GM21390 (cell line): ENCODE data around the gene TBC1D14.

Source experiments
- ATAC-seq: cut with Tn5 transposase; IDR thresholded peaks from one replicate; pipeline ENCODE4 v1.9.1; 2021; ENCODE audit not compliant: unreplicated experiment

TBC1D14 gene, protein sequence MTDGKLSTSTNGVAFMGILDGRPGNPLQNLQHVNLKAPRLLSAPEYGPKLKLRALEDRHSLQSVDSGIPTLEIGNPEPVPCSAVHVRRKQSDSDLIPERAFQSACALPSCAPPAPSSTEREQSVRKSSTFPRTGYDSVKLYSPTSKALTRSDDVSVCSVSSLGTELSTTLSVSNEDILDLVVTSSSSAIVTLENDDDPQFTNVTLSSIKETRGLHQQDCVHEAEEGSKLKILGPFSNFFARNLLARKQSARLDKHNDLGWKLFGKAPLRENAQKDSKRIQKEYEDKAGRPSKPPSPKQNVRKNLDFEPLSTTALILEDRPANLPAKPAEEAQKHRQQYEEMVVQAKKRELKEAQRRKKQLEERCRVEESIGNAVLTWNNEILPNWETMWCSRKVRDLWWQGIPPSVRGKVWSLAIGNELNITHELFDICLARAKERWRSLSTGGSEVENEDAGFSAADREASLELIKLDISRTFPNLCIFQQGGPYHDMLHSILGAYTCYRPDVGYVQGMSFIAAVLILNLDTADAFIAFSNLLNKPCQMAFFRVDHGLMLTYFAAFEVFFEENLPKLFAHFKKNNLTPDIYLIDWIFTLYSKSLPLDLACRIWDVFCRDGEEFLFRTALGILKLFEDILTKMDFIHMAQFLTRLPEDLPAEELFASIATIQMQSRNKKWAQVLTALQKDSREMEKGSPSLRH

DNA sequence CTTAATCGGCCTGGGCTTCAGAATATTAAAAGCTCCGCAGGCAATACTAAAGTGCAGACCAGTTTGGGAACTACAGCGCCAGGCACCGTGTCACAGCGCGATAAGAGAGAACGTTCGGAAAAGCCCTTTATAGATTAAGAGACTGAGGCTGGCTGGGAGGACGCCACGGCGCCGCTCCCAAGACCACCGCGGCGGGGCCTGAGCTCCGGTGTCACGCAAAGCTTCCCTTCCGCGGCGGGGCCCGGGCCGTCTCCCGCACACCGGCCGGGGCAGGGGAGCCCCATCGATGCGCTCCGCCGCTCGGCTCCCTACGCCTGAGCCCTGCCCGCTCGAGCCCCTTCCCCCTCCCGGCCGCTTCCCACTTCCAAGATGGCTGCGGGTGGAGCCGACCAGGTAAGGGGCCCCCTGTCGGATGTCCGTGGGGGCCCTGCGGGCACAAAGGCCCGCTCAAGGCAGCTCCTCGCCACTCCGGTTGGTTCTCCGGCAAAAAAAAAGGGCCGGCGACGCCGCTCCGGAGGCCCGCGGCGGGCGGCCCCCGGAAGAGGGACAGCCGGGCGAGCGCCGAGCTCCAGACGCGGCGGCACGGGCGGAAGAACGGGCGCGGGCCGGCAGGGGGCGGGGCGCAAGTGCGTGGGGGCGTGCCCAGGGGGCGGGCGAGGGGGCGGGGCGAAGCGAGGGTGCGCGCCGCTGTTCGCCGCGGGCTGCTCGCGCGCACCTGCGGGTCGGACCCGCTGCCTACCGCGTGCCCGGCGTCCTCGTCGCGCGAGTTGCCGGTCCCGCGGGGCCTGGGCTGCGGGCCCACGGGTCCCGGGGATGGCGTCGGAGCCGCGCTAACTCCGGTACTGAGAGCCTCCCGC is at the start of gene TBC1D14:
Gene TBC1D14, plus strand, starts transcription at position 714 of the 857 bp plus-strand sequence. CDS start 13,564 bp downstream, outside the sequence.
- peak; percentile 86 for ATAC-seq

DNA sequence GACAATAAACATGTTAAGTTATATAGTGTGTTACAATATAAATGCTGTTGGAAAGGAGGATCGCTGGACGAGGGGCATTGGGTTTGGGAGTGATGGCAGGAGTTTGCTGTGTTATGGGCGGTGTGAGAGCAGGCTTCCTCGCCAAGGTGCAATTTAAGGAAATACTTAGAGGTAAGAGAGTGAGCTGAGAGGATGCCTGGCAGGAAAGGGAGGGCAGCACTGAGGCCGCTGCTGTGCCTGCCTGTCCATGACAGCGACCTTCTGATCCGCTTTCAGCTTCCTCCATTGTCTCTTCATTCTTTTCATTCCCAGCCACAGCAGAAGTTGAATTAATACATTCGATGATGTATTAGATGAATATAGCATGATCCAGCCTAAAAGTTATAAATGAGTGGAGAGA is 41.2 kb upstream of the TBC1D14 start:
- no peak for ATAC-seq

DNA sequence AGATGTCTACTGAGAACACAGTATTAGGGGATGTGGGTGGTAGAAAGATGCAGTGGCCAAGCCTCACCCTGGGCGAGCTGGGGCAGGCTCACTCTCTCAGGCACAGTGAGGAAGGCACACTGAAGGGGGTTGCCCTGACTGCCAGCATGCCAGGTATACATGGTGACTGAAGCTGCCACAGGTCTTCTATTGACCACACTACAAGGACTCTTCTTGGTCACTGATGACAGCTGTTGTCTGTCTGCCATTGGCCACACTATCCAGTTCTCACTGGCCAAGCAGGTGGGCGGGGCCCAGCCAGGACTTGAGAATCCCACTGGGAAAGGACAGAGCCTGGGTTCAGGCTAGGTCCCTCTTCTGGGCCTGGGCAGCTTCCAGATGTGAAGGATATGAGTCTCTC is 39.7 kb upstream of the TBC1D14 start:
- no peak for ATAC-seq

DNA sequence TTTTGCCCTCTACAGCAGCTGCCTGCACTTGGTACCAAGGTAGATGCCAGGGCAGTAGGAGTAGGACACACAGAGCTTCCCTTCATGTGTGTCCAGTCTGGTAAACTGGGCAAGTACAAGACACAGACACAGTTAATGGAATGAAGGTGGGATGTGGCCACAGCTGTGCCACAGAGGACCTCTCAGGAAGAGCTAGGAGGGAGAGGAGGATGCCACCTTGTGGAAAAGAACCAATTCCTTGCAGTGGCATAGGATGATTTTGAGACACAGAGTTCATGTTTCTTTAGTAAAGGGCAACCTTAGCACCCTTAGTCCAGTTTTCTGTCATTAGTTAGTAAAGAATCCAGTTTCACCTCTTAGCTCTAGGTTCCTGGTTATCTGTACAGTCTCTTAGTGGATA is 36.3 kb upstream of the TBC1D14 start:
- no peak for ATAC-seq

DNA sequence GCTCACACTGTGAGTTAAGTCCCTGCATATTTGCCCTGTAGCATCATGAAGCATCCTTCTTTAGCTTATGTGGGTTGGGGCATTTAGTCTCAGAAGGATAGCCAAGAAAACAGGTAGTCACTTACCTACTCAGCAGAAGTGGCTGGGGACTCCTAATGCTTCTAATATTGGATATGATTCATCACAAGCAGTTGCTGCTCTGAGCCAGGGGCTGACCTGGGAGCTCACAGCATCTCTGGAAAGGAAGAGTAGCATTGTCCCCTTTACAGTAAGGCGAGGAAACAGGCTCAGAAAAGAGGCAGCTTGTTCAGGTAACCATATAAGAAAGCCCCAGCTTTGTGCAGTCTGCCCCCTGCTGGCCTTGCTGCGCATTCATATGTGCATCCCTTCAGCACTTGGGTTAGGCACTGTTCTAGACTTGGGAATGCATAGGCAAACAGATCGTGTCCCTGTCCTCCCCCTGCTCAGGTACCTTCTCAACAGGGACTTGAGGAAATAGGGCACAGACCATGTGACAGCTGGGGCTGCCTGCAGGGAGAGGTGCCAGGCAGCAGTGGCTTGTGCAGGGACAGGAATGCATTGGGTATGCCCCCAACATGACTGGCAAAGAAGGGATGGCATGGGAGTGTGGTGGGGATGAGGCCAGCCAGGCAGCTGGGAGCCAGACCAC is 35.7 kb upstream of the TBC1D14 start:
- ATAC-seq: peak; percentile 84

DNA sequence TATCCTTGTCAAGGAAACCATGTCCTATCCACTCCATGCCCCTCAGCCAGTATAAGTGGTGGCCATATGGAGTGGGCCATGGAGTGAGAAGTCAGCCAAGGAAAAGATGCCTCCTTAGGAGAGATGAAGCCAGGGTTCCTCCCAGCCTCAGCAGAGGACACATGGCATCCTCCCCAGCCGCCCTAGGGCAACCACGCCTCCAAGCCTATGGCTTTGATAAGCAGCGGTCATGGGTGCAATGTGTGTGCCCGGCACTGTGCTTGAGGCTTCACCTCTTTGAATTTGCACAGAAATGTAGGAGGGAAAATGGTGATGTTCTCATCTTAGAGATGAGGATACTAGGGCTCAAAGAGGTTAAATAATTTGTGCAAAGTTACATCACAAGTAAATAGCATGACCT is 34.6 kb upstream of the TBC1D14 start:
- no peak for ATAC-seq

DNA sequence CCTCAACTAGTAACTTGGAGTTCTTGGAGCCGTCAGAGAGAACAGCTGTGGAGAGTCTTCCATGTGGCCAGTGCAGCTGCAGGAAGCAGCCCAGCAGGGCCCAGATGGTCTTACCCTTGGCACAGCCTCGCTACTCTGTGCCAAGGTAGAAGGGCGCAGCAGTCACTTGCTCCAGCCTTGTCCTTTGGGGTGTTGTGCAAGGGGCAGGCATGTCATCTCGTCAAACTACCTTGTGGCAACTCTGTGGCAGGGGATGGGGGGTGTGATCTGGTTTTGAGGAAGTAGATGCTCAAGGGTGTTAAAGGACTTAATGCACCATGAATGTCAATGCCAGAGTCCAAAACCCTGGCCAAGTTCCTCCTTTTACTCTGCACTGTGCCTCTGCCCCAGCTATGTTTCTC is 34.2 kb upstream of the TBC1D14 start:
- ATAC-seq: no peak

DNA sequence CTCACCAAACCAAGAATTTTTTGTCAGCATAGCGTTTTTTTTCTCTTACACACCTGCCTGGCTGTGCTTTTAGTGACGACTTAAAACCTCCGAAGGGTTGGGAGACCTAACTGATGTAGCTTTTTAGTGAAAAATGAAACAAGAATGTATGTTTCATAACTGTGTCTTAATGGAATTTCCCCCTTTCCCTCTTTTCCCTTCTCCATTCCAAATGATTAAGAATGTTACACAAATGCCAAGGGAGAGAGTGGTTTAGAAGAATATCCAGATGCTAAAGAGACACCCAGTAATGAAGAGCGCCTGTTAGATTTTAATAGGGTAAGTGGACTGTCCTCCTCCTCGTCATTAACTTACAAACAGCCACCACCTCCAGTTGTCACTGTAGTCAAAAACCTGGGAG is 33.2 kb upstream of the TBC1D14 start:
- no peak for ATAC-seq

DNA sequence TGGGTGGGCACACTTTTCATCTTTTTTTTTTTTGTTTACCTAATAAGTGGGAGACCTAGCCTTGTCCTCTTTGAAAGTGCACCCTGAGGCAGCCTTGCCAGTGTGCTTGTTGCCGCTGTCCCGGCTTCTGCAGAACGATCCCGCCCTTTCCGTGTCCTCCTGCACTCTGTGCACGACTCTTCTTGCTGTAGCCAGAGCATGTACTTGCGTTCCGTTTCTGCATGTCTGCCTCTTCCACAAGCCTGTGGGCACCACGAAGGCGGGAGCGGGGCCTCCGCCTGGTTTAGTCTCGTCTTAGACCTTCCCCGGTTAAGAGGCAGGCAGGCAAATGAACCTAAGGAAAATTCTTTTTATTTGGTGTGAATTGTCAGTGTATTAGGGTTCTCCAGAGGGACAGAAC is 32.6 kb upstream of the TBC1D14 start:
- ATAC-seq: no peak

DNA sequence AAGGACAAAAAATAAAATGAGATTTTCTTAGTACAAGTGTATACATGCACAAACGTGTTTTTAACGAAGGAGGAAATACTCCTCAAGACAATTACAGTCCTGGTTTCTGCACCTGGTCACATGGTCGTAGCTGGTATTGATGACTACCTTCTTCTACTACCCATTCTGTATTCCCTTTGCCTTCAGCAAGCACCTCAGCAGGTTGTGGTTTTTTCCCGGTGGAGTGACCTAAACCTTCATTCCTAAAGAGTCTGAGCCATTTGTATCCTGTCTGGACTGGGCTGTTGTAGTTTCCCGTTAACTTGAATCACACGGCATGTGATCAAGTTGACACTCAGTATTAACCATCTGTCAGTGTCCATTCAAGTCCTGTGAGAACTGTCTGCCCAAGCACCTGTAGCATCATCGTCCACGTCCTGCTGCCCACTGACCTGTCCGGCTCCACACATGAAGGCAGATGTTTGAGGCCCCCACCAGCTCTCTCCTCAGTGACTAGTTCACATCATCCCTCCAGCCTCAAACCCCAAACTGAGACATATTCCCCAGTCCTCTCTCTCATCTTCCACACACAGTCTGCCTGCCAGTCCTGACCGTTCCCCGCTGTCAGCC is 31.1 kb upstream of the TBC1D14 start:
- no peak for ATAC-seq

DNA sequence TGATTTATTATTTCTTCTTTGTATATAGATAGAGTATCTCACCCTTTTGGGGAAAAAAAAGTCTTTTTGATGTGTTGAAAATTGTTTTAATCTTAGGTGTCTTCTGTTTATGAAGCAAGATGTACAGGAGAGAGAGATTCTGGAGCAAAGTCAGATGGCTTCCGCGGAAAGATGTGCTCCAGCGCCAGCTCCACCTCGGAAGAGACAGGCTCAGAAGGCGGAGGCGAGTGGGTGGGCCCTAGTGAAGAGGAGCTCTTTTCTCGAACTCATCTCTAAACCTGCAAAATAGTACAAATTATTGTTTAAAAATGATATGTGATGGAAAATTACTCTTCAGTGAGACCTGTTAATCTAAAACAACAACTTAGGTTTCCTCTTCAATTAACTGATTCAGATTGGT is 28.9 kb upstream of the TBC1D14 start:
- ATAC-seq: no peak

DNA sequence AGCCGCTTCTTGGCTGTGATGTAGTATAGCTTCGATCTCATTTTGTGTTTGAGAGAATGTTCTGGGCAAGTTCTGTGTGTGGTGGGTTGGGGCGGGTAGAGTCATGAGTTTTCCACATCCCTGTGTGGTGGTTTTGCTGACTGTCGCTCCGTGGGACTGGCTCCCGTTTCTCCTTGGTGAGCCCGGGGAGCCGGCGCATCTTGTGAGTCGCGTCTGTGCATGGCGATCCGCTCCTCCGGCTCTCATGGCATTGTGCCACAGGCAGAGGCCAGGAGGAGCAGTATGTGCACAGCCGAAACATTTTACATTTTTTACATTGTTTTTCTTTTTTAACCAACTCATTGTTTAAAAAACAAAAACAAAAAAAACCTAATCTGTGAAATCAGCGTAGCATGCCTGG is 27.7 kb upstream of the TBC1D14 start:
- ATAC-seq: no peak

DNA sequence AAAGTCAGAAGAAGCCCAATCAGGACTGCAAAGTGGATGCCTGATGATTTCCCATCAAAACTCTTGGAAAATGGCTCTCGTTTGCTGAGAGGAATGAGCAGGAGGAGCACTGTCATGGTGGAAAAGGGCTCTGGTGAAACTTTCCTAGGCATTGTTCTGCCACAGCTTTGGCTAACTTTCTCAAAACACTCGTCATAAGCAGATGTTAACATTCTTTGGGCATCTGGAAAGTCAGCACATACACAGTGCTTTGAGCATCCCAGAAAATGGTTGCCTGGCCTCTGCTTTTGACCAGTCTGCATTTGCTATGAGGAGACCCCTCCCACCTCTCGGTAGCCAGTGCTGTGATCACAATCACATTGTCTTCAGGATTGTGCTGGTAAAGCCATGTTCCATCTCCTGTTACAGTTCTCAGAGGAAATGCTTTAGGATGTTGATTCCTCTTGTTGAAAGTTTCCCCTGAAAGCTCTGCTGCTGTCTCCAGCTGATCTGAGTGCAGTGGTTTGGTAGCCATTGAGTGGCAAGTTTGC is 25.2 kb upstream of the TBC1D14 start:
- ATAC-seq: no peak

DNA sequence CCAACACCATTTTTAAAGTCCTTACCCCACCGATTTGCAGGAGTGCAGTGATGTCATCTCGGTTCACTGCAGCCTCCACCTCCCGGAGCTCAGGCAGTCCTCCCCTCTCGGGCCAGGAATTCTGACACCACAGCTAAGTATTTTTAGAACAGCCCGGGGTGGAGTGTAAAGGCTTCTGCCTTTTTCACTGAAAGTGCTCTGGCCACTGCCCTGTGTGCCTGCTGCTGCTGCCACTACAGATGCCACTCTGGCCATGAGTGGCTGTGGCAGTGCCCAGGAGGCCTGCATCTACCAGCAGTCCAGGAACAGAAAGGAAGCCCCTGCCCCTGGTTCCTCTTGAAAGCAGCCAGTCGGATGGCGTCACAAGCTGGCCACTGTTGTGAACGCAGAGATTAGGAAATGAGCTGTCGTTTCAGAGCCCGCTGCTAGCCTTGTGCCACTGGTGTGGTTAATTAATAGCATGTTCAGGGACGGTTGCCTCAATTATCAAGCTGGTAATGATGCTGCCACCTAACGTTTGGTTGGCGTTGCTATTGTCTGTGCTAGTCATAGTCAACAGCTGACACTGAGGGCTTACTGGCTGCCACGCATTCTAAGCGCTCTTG is 23.6 kb upstream of the TBC1D14 start:
- no peak for ATAC-seq

DNA sequence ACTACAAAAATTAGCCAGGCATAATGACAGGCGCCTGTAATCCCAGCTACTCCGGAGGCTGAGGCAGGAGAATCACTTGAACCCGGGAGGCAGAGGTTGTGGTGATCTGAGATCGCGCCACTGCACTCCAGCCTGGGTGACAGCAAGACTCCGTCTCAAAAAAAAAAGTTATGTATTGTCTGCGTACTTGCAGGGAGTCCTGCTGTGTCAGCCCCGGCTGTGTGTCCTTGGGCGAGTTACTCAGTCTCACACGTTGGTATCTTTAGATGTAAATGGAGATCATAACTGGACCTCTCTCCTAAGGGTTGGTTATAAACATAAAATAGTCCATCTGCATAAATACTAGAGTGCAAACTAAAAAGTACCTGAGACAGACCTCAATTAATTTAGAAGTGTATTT is 22.7 kb upstream of the TBC1D14 start:
- ATAC-seq: no peak

DNA sequence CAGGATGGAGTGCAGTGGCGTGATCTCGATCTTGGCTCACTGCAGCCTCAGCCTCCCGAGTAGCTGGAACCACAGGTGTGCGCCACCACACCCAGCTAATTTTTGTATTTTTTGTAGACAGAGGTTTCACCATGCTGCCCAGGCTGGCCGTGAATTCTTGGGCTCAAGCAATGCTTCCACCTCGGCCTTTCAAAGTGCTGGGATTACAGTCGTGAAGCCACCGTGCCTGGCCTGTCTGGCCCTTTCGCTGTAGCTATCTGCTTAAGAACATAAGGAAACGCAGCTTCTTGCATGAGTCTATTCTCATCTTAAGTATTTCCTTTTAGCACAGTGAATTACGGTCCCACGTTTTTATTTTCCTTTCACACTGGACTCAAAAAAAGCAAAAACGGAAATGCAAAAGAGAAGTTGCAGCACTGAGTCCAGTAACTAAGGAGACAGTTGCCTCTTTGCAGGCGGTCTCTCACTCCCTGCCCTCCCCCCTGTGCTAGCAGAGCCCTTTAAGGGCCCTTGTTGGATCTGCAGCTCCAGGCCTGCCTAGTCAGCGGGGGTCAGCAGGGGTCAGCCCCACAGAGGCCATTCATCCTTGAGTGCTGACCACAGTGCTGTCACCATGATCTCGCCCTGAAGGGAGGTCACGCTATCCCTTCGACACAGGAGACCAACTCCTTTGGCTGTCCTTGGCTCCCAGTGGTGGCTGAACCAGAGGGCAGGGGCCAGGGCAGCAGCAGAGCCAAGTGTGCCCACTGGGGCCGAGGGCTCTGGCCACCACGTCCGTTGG is 21.8 kb upstream of the TBC1D14 start:
- ATAC-seq: no peak

DNA sequence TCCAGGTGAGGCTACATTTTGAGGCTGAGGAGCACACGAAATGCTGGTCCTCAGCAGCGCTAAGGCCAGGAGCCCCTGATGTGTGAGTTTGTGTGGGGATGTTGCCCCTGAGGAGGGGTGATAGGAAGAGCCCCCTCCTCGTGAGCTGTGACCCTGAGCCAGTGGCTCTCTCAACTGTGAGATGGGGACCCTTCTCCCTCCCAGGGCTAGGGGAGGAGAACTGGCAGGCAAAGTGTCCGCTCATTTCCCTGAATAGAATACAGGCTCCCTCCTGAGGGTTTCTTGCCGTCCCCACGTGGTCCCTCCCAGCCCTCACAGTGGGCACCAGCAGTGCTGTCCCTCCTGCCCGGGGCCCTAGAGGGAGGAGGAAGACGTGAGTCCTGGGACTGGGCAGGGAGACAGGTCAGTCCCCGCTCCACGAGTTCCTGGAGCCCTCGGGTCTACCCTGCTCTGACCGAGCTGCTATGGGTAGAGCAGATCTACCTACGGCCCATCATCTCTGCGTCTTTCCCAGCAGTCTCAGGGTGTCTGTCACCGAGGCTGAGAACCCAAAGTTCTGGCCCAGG is 21.0 kb upstream of the TBC1D14 start:
- ATAC-seq: no peak

DNA sequence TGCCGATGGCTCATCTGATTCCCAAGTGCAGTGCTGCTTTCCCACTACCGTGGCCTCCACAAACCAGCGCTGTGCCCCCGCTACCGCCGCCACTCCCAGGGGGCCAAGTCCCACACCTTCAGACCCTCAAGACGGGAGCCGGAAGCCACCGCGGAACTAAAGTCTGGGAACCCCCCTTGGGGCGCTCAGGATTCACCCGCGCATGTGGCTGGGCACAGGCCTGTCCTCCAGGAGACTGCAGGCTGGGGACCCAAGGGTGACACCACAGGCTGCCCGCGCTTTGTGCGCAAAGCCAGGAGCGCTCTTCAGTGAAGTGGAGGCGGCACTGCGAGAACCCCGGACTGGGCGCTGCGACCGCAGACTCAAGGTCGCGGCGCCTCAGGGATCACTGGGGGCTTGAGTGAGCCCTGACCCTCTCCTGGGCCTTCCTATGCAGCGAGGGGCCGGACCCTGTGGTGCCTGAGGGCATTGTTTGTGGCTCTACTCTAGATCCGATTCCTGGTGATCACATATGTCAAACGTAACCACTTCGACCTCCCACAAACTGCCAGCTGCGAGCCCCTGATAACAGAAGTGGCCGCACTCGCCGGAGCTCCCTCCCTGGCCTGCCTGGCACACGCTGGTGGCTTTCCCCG is 20.4 kb upstream of the TBC1D14 start:
- ATAC-seq: no peak
